Fibroblast of mammary gland (primary cell): ENCODE results near the gene TMEM247.

Experiments used
- DNase-seq: peaks from one replicate; pipeline ENCODE4 v3.0.0-alpha.2; 2010; ENCODE audit warnings: low read depth
- H3K4me3 ChIP-seq: 2 replicates; pipeline ENCODE4 v1.5.1; 2011; ENCODE audit warnings: low read depth, mild to moderate bottlenecking, low read length, moderate library complexity; ENCODE audit not compliant: control insufficient read depth
- CTCF ChIP-seq: conservative IDR thresholded peaks from 2 replicates; pipeline ENCODE4 v1.5.1; 2011; ENCODE audit warnings: low read depth, low read length, inconsistent platforms; ENCODE audit not compliant: control insufficient read depth, insufficient read depth

The TMEM247 gene

GRCh38 chr2:46435796-46436360 is 43.5 kb upstream of the TMEM247 start:
- peak; percentile 32 for DNase-seq
- no peak overlapping the region for H3K4me3 ChIP-seq
- no peak for TF ChIP-seq CTCF

GRCh38 chr2:46436800-46437199 is 42.6 kb upstream of the TMEM247 start:
- no peak for TF ChIP-seq CTCF
- DNase-seq = no peak

GRCh38 chr2:46438102-46438501 is 41.3 kb upstream of the TMEM247 start:
- TF ChIP-seq CTCF = no peak
- DNase-seq = no peak
- H3K4me3 ChIP-seq = no peak overlapping the region

More at GRCh38 chr2:46436800-46437199, 42.6 kb upstream of the TMEM247 start:
- no peak overlapping the region for H3K4me3 ChIP-seq

GRCh38 chr2:46438794-46439193 is 40.6 kb upstream of the TMEM247 start:
- DNase-seq = no peak
- no peak overlapping the region for H3K4me3 ChIP-seq
- TF ChIP-seq CTCF = no peak

- no peak for DNase-seq
- no peak for TF ChIP-seq CTCF
- H3K4me3 ChIP-seq = no peak overlapping the region
Measured at GRCh38 chr2:46439582-46439981, 39.8 kb upstream of the TMEM247 start.

GRCh38 chr2:46441838-46442712 is 37.3 kb upstream of the TMEM247 start:
- no peak overlapping the region for H3K4me3 ChIP-seq
- no peak for DNase-seq
- no peak for TF ChIP-seq CTCF
